ENCODE data around the gene TBC1D10A.

DNA sequence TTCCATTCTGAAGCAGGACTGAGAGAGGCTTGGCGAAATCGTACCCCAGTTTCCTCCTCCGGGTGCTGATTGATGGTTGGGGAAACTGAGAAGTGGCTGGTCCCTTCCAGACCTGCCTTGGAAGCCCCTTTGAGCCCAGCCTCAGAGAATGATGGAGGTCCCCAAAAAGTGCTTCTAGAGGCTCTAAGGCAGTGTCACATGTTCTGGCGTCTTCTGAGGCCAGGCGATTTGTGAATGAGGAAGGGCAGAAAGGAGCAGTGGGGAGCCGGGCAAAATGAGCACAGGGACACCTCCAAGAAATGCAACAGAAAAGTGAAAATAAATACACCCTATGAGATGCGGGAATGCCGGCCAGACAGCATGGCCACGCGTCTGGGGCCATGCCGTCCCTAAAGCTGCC, 79.2 kb downstream of the TBC1D10A start:
- TF ChIP-seq, protein P1, sequence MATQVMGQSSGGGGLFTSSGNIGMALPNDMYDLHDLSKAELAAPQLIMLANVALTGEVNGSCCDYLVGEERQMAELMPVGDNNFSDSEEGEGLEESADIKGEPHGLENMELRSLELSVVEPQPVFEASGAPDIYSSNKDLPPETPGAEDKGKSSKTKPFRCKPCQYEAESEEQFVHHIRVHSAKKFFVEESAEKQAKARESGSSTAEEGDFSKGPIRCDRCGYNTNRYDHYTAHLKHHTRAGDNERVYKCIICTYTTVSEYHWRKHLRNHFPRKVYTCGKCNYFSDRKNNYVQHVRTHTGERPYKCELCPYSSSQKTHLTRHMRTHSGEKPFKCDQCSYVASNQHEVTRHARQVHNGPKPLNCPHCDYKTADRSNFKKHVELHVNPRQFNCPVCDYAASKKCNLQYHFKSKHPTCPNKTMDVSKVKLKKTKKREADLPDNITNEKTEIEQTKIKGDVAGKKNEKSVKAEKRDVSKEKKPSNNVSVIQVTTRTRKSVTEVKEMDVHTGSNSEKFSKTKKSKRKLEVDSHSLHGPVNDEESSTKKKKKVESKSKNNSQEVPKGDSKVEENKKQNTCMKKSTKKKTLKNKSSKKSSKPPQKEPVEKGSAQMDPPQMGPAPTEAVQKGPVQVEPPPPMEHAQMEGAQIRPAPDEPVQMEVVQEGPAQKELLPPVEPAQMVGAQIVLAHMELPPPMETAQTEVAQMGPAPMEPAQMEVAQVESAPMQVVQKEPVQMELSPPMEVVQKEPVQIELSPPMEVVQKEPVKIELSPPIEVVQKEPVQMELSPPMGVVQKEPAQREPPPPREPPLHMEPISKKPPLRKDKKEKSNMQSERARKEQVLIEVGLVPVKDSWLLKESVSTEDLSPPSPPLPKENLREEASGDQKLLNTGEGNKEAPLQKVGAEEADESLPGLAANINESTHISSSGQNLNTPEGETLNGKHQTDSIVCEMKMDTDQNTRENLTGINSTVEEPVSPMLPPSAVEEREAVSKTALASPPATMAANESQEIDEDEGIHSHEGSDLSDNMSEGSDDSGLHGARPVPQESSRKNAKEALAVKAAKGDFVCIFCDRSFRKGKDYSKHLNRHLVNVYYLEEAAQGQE (IDR thresholded peaks at IDR 0.05; ENCODE audit: low read depth, low read length), result no peak
- TF ChIP-seq POLR2AphosphoS5 (IDR thresholded peaks at IDR 0.05; ENCODE audit: low read depth, low read length) (no peak), RCOR1 (IDR thresholded peaks at IDR 0.05; ENCODE audit: low read length) (no peak), JUND (IDR thresholded peaks at IDR 0.05) (no peak)
